OCI-LY7 (cell line): Measurements from ENCODE around the gene RBM38.
"Not testable (repeated sequence)": the region's sequence is repeated elsewhere in the genome, so short reads cannot be mapped to it uniquely, and the experiment has no call there.

ENCODE experiments used
- EZH2phosphoT487 ChIP-seq: fragments of 200-600 bp; sonication (generic); IDR thresholded peaks from 2 replicates; pipeline ENCODE4 v1.6.1; 2018; ENCODE audit warnings: low read depth, borderline replicate concordance, mild to moderate bottlenecking, mixed run types, antibody characterized with exemption, low read length, moderate library complexity, mixed read lengths
- TF ChIP-seq, protein P1 (sequence below): fragments of 200-600 bp; sonication (generic); conservative IDR thresholded peaks from 2 replicates; pipeline ENCODE4 v1.5.1; 2014; ENCODE audit warnings: mild to moderate bottlenecking, antibody characterized with exemption, low read length, moderate library complexity, mixed read lengths

DNA sequence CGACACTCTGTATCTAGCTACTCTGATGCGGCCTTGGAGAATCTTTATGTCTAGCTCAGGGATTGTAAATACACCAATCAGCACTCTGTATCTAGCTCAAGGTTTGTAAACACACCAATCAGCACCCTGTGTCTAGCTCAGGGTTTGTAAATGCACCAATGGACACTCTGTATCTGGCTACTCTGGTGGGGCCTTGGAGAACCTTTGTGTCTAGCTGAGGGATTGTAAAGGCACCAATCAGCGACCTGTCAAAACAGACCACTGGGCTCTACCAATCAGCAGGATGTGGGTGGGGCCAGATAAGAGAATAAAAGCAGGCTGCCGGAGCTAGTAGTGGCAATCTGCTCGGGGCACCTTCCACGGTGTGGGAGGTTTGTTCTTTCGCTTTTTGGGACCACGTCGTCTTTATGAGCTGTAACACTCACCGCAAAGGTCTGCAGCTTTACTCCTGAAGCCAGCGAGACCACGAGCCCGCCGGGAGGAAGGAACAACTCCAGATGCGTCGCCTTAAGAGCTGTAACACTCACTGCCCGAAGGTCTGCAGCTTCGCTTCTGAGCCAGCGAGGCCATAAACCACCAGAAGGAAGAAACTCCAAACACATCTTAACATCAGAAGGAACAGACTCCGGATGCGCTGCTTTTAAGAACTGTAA is 42.1 kb upstream of the RBM38 start:
- TF ChIP-seq, protein P1, sequence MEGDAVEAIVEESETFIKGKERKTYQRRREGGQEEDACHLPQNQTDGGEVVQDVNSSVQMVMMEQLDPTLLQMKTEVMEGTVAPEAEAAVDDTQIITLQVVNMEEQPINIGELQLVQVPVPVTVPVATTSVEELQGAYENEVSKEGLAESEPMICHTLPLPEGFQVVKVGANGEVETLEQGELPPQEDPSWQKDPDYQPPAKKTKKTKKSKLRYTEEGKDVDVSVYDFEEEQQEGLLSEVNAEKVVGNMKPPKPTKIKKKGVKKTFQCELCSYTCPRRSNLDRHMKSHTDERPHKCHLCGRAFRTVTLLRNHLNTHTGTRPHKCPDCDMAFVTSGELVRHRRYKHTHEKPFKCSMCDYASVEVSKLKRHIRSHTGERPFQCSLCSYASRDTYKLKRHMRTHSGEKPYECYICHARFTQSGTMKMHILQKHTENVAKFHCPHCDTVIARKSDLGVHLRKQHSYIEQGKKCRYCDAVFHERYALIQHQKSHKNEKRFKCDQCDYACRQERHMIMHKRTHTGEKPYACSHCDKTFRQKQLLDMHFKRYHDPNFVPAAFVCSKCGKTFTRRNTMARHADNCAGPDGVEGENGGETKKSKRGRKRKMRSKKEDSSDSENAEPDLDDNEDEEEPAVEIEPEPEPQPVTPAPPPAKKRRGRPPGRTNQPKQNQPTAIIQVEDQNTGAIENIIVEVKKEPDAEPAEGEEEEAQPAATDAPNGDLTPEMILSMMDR: not testable (repeated sequence)
- TF ChIP-seq EZH2phosphoT487: not testable (repeated sequence)
